ENCODE measurements around the gene SLC6A4. TPM values are rescaled to one million over a fixed set of nuclear protein-coding genes. Genes with fewer than 3 reads are reported as not detected.
A peak's percentile ranks its signal among the peaks of the same experiment; 100 is the strongest.

The SLC6A4 gene
- polyA plus RNA-seq, 3 donors = not detected

DNA sequence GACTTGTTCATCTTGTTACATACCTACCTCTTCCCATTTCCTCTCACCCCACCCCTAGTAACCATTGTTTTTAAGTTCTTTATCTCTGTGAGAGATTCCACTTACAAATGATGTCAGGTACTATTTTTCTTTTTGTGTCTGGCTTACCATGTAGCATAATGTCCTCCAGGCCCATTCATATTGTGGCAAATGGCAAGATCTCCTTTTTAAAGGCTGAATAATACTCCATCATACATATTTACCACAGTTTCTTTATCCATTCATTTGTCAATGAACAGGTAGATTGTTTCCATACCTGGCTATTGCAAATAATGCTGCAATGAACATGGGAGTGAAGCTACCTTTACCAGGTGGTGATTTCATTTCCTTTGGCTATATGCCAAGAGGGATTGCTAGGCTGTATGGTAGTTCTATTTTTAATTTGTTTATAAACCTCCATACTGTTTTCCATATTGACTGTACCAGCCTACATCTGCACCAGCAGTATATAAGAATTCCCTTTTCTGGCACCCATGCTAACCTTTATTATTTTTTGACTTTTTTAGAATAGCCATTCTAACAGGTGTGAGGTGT is 65.0 kb downstream of the SLC6A4 start:
- Mint-ChIP-seq H3K4me3 (no peak overlapping the region), H3K9me3 (no peaks in the 10 kb centered on the region), H3K36me3 (peaks cover 36 to 42% of the 10 kb centered on the region in 2 donors), H3K4me1 (no peaks in the 10 kb centered on the region), H3K27me3 (ENCODE audit: low read depth in 3 of 3) (no peaks in the 10 kb centered on the region), H3K27ac (peak overlapping the region in 1 of 7 donors; percentile 9)
- no peak for DNase-seq
- H2AFZ ChIP-seq (ENCODE audit: insufficient read depth, low read depth, low read length, poor library complexity, severe bottlenecking) = no peak overlapping the region
- H3K4me2 ChIP-seq (replicated peaks; ENCODE audit: extremely low read depth, low read length, poor library complexity, severe bottlenecking) = no peak overlapping the region
- intact Hi-C loops (cut with micrococcal nuclease) = no loop called here
- TF ChIP-seq CTCF (IDR thresholded peaks at IDR 0.05) = no peak
- no peaks in the 10 kb centered on the region for H3K79me2 ChIP-seq (ENCODE audit: insufficient read depth, low read length)
- peaks cover 3% of the 10 kb centered on the region for H4K20me1 ChIP-seq (ENCODE audit: insufficient read depth, low read length)
- no peaks in the 10 kb centered on the region for H3K9me3 ChIP-seq (replicated peaks in 1 of 2; ENCODE audit: control insufficient read depth in 1 of 2, insufficient read depth in 1 of 2, low read length in 2 of 2)
- H3K36me3 ChIP-seq (replicated peaks in 1 of 2; ENCODE audit: control insufficient read depth in 1 of 2, insufficient read depth in 2 of 2, low read length in 2 of 2) = peaks cover 30 to 67% of the 10 kb centered on the region in 2 donors
- H3K27me3 ChIP-seq (ENCODE audit: control insufficient read depth in 2 of 2, insufficient read depth in 2 of 2, low read length in 2 of 2) = no peaks in the 10 kb centered on the region
- no peak overlapping the region for H3K27ac ChIP-seq (ENCODE audit: low read depth in 1 of 2, low read length in 2 of 2)
- H3K4me3 ChIP-seq (replicated peaks in 1 of 3; ENCODE audit: low read depth in 2 of 3, low read length in 3 of 3) = no peak overlapping the region
- no peaks in the 10 kb centered on the region for H3K4me1 ChIP-seq (ENCODE audit: control insufficient read depth in 1 of 2, insufficient read depth in 2 of 2, low read length in 2 of 2)
- no peak overlapping the region for H3K9ac ChIP-seq (ENCODE audit: insufficient read depth, low read length, poor library complexity, severe bottlenecking)

DNA sequence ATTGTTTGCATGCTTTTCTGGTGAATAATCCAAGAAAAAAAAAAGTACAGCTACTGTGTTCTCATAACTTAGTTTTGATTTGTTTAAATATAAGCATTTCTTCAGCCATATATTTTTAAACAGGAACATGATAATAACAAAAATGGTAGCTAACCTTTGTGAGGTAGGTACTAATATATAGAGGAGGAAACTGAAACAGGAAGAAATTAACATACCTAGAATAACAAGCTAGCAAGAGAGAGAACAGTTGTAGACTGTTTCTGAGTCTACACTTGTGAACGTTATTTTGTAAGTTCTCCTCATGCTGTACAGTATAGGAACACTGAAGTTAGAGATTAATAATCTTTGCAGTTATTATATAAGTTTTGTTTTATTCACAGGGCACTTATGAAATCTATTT is 69.5 kb downstream of the SLC6A4 start:
- WGBS (ENCODE audit: insufficient coverage) = no CpG with 5 or more reads among the region's 1 CpG
- Mint-ChIP-seq H3K27me3 (ENCODE audit: low read depth in 3 of 3) (no peaks in the 10 kb centered on the region), H3K36me3 (peaks cover 28 to 47% of the 10 kb centered on the region in 2 donors), H3K4me1 (no peaks in the 10 kb centered on the region), H3K27ac (no peak overlapping the region), H3K9me3 (no peaks in the 10 kb centered on the region), H3K4me3 (no peak overlapping the region)
- H3K27ac ChIP-seq (ENCODE audit: low read depth in 1 of 2, low read length in 2 of 2) = no peak overlapping the region
- H3K79me2 ChIP-seq (ENCODE audit: insufficient read depth, low read length) = peaks cover 11% of the 10 kb centered on the region
- H3K4me2 ChIP-seq (replicated peaks; ENCODE audit: extremely low read depth, low read length, poor library complexity, severe bottlenecking) = no peak overlapping the region
- no peak for TF ChIP-seq CTCF (IDR thresholded peaks at IDR 0.05)
- intact Hi-C loops (cut with micrococcal nuclease) = no loop called here
- peaks cover 4% of the 10 kb centered on the region for H4K20me1 ChIP-seq (ENCODE audit: insufficient read depth, low read length)
- no peak overlapping the region for H3K9ac ChIP-seq (ENCODE audit: insufficient read depth, low read length, poor library complexity, severe bottlenecking)
- no peak for DNase-seq
- no peak overlapping the region for H2AFZ ChIP-seq (ENCODE audit: insufficient read depth, low read depth, low read length, poor library complexity, severe bottlenecking)
- no peaks in the 10 kb centered on the region for H3K9me3 ChIP-seq (replicated peaks in 1 of 2; ENCODE audit: control insufficient read depth in 1 of 2, insufficient read depth in 1 of 2, low read length in 2 of 2)
- no peaks in the 10 kb centered on the region for H3K27me3 ChIP-seq (ENCODE audit: control insufficient read depth in 2 of 2, insufficient read depth in 2 of 2, low read length in 2 of 2)
- peaks cover 14 to 58% of the 10 kb centered on the region in 2 donors for H3K36me3 ChIP-seq (replicated peaks in 1 of 2; ENCODE audit: control insufficient read depth in 1 of 2, insufficient read depth in 2 of 2, low read length in 2 of 2)
- no peak overlapping the region for H3K4me3 ChIP-seq (replicated peaks in 1 of 3; ENCODE audit: low read depth in 2 of 3, low read length in 3 of 3)
- H3K4me1 ChIP-seq (ENCODE audit: control insufficient read depth in 1 of 2, insufficient read depth in 2 of 2, low read length in 2 of 2) = no peaks in the 10 kb centered on the region

All from CD14-positive monocyte (primary cell).